HG02759 (cell line): ENCODE measurements around the gene LRRC75A.

Source experiments
- ATAC-seq: cut with Tn5 transposase; IDR thresholded peaks from one replicate; pipeline ENCODE4 v1.9.1; 2021; ENCODE audit warnings: mild to moderate bottlenecking, moderate library complexity; ENCODE audit not compliant: unreplicated experiment

LRRC75A gene

GRCh38 chr17:16473044-16474011 lies 18.7 kb downstream of the LRRC75A start:
- no peak for ATAC-seq

GRCh38 chr17:16472539-16472938 lies 19.5 kb downstream of the LRRC75A start:
- ATAC-seq = no peak

- no peak for ATAC-seq
Observed at GRCh38 chr17:16471295-16471694, 20.7 kb downstream of the LRRC75A start.

GRCh38 chr17:16470265-16470664 lies 21.7 kb downstream of the LRRC75A start:
- no peak for ATAC-seq

GRCh38 chr17:16468428-16468992 lies 23.5 kb downstream of the LRRC75A start:
- ATAC-seq = no peak

GRCh38 chr17:16467886-16468285 lies 24.1 kb downstream of the LRRC75A start:
- no peak for ATAC-seq

- ATAC-seq = no peak
Observed at GRCh38 chr17:16467044-16467443, 24.9 kb downstream of the LRRC75A start.

- no peak for ATAC-seq
Observed at GRCh38 chr17:16466407-16466806, 25.6 kb downstream of the LRRC75A start.

- ATAC-seq = no peak
Observed at GRCh38 chr17:16465861-16466338, 26.1 kb downstream of the LRRC75A start.

- ATAC-seq = no peak
Observed at GRCh38 chr17:16465052-16465312, 27.0 kb downstream of the LRRC75A start.

- no peak for ATAC-seq
Observed at GRCh38 chr17:16464303-16465051, 27.5 kb downstream of the LRRC75A start.

- ATAC-seq = no peak
Observed at GRCh38 chr17:16463358-16464302, 28.4 kb downstream of the LRRC75A start.

- ATAC-seq = no peak
Observed at GRCh38 chr17:16462070-16462864, 29.7 kb downstream of the LRRC75A start.

- no peak for ATAC-seq
Observed at GRCh38 chr17:16461606-16461866, 30.5 kb downstream of the LRRC75A start.

GRCh38 chr17:16460796-16461605 lies 31.0 kb downstream of the LRRC75A start:
- ATAC-seq = no peak

GRCh38 chr17:16459855-16460550 lies 32.0 kb downstream of the LRRC75A start:
- ATAC-seq = no peak

GRCh38 chr17:16459271-16459670 lies 32.7 kb downstream of the LRRC75A start:
- ATAC-seq = no peak

GRCh38 chr17:16456742-16457316 lies 35.2 kb downstream of the LRRC75A start:
- ATAC-seq = no peak
